Measurements from ENCODE around the gene ECSCR. TPM values are rescaled to one million over a fixed set of nuclear protein-coding genes. Genes with fewer than 3 reads are reported as not detected.

The ECSCR gene
- total and polyA plus RNA-seq, 2 of the 8 experiments (the other 6 are each of a cell fraction or from before 2014, with no cell fraction given): 2.7 to 7.2 TPM

- FAIRE-seq: no peak
- WGBS, 2 experiments (ENCODE audit: extremely low coverage in 1 of 2, insufficient coverage in 1 of 2, insufficient read length in 1 of 2, insufficient replicate concordance in 2 of 2, low coverage in 1 of 2, low lambda C conversion rate in 2 of 2, missing lambda C conversion rate in 1 of 2): 71 to 100% methylated on average over 3 of the region's 3 CpGs
- TF ChIP-seq CBX8 (IDR thresholded peaks at IDR 0.05; ENCODE audit: borderline replicate concordance, low read depth, low read length) (no peak), MAFK (IDR thresholded peaks at IDR 0.05; ENCODE audit: low read depth, low read length) (no peak), TEAD4 (IDR thresholded peaks at IDR 0.05; ENCODE audit: low read depth, low read length) (no peak), CEBPB (IDR thresholded peaks at IDR 0.05; ENCODE audit: low read depth, low read length) (no peak), BACH1 (IDR thresholded peaks at IDR 0.05; ENCODE audit: low read length) (no peak), SP4 (IDR thresholded peaks at IDR 0.05; ENCODE audit: low read length) (no peak), SUZ12 (IDR thresholded peaks at IDR 0.05; ENCODE audit: low read length) (no peak), ATF3 (IDR thresholded peaks at IDR 0.05; ENCODE audit: insufficient read depth, low read depth, low read length) (no peak), KDM4A (IDR thresholded peaks at IDR 0.05; ENCODE audit: low read depth, low read length, severe bottlenecking) (no peak), JUN (IDR thresholded peaks at IDR 0.05; ENCODE audit: low read depth, low read length) (no peak), GABPA (IDR thresholded peaks at IDR 0.05; ENCODE audit: borderline replicate concordance, insufficient read depth, low read length) (no peak), ZNF274 (IDR thresholded peaks at IDR 0.05; ENCODE audit: borderline replicate concordance, extremely low read depth, low read length) (no peak), EP300 (IDR thresholded peaks at IDR 0.05; ENCODE audit: borderline replicate concordance in 1 of 2, low read depth in 2 of 2, low read length in 2 of 2) (no peak)
Measured at GRCh38 chr5:139451878-139452660, 10.5 kb downstream of the ECSCR start.

More at GRCh38 chr5:139451878-139452660, 10.5 kb downstream of the ECSCR start:
- Histone ChIP-seq H3K79me1 (ENCODE audit: low read depth, low read length) (no peaks in the 10 kb centered on the region; the same call in none of the 2 replicates), H3K23ac (ENCODE audit: insufficient read length) (no peak overlapping the region), H2AFZ (ENCODE audit: low read length) (no peak overlapping the region), H2AK5ac (ENCODE audit: low read depth, low read length) (no peak overlapping the region), H3K18ac (ENCODE audit: extremely low read depth, low read length) (no peak overlapping the region), H3K56ac (replicated peaks; ENCODE audit: insufficient read length, low read depth, low read length) (peak overlapping the region; percentile 100), H4K20me1 (replicated peaks in 1 of 2; ENCODE audit: control insufficient read depth in 1 of 2, insufficient read depth in 2 of 2, low read length in 2 of 2) (peaks cover 0 to 19% of the 10 kb centered on the region in 2 experiments), H2BK5ac (ENCODE audit: low read depth, low read length) (no peak overlapping the region), H3K79me2 (ENCODE audit: control insufficient read depth in 1 of 2, insufficient read depth in 2 of 2, low read length in 2 of 2) (no peaks in the 10 kb centered on the region), H3K4me3 (ENCODE audit: extremely low read depth in 1 of 4, insufficient read depth in 2 of 4, low read depth in 3 of 4, low read length in 4 of 4) (no peak overlapping the region), H3K36me3 (ENCODE audit: control insufficient read depth in 2 of 4, insufficient read depth in 4 of 4, low read length in 3 of 4) (no peaks in the 10 kb centered on the region), H3K4me2 (ENCODE audit: insufficient read depth in 1 of 2, low read depth in 2 of 2, low read length in 2 of 2) (no peak overlapping the region), H3K9ac (replicated peaks in 1 of 4; ENCODE audit: extremely low read depth in 1 of 4, low read depth in 3 of 4, low read length in 3 of 4) (no peak overlapping the region), H3K4ac (replicated peaks; ENCODE audit: insufficient read length, low read depth, low read length) (no peak overlapping the region), H2BK12ac (ENCODE audit: low read depth, low read length) (no peak overlapping the region), H3K27ac (ENCODE audit: low read depth, low read length) (no peak overlapping the region), H4K5ac (ENCODE audit: insufficient read length, low read depth, low read length) (no peak overlapping the region), H2BK20ac (ENCODE audit: low read length) (no peak overlapping the region; the same call in 1 of the 2 replicates), H3K9me3 (ENCODE audit: insufficient read depth in 2 of 2, low read depth in 1 of 2, low read length in 1 of 2) (no peaks in the 10 kb centered on the region), H3K4me1 (replicated peaks in 1 of 4; ENCODE audit: control insufficient read depth in 3 of 4, insufficient read depth in 4 of 4, low read length in 3 of 4) (no peaks in the 10 kb centered on the region), H4K91ac (replicated peaks; ENCODE audit: insufficient read length, low read length) (peak overlapping the region; percentile 81), H2BK120ac (replicated peaks; ENCODE audit: low read depth, low read length) (no peak overlapping the region), H3K14ac (ENCODE audit: insufficient read length) (peak overlapping the region; percentile 88), H2BK15ac (ENCODE audit: low read length) (0 out of 2 replicates have a peak overlapping the region, but pooled peaks have one; percentile 29), H3K23me2 (ENCODE audit: low read depth, low read length) (peaks cover 26% of the 10 kb centered on the region; the same call in 1 of the 2 replicates), H4K8ac (ENCODE audit: extremely low read depth, insufficient read depth, low read length) (no peak overlapping the region; the same call in 1 of the 2 replicates), H3K27me3 (replicated peaks in 1 of 4; ENCODE audit: control insufficient read depth in 3 of 4, extremely low read depth in 1 of 4, insufficient read depth in 3 of 4, low read length in 3 of 4) (no peaks in the 10 kb centered on the region)
- no peak for DNase-seq (ENCODE audit: low read depth in 1 of 2, low spot score in 2 of 2)
- ChIA-PET POLR2A (ENCODE audit: partially characterized antibody) (no interaction called here), CTCF (ENCODE audit: partially characterized antibody) (no interaction called here)
